WTC11 (cell line): Measurements from ENCODE around the gene RUVBL1. TPM values are rescaled to one million over a fixed set of nuclear protein-coding genes. Genes with fewer than 3 reads are reported as not detected.

Experiments
- ATAC-seq: fragments of 200-7000 bp; cut with Tn5 transposase; 2 replicates; pipeline ENCODE4 v1.10.0; 2021; ENCODE audit warnings: mild to moderate bottlenecking, moderate library complexity
- CTCF ChIA-PET: fragments of 300-600 bp; sonication (Branson Sonifier 250); formaldehyde crosslinking; loops from one replicate; lab custom pipeline; 2021; ENCODE audit warnings: antibody characterized with exemption; lab: Charles Lee
- POLR2A ChIA-PET: fragments of 350-600 bp; sonication (Branson Sonifier 250); formaldehyde crosslinking; loops from one replicate; lab custom pipeline; 2021; ENCODE audit warnings: antibody characterized with exemption; lab: Charles Lee
- DNase-seq: peaks from one replicate; pipeline ENCODE4 v3.0.0; 2021; ENCODE audit warnings: low spot score
- H3K27ac Mint-ChIP-seq: 2 replicates; pipeline ENCODE4 v1.8.0; 2021; ENCODE audit warnings: mixed read lengths
- H3K27me3 Mint-ChIP-seq: 2 replicates; pipeline ENCODE4 v1.8.0; 2021; ENCODE audit warnings: low read depth, mild to moderate bottlenecking, moderate library complexity, mixed read lengths
- H3K36me3 Mint-ChIP-seq: 2 replicates; pipeline ENCODE4 v1.8.0; 2021; ENCODE audit warnings: mixed read lengths
- H3K4me1 Mint-ChIP-seq: 2 replicates; pipeline ENCODE4 v1.8.0; 2022; ENCODE audit warnings: mixed read lengths
- H3K4me3 Mint-ChIP-seq: 2 replicates; pipeline ENCODE4 v1.8.0; 2021; ENCODE audit warnings: mild to moderate bottlenecking, moderate library complexity, mixed read lengths
- H3K9me3 Mint-ChIP-seq: 2 replicates; pipeline ENCODE4 v1.8.0; 2021; ENCODE audit warnings: mixed read lengths
- ATF2 ChIP-seq: sonication (generic); formaldehyde crosslinking; IDR thresholded peaks from 2 replicates; pipeline ENCODE4 v1.8.1; 2022; ENCODE audit warnings: low read depth, missing genetic modification reagents, borderline replicate concordance
- ATF6 ChIP-seq: sonication (generic); formaldehyde crosslinking; IDR thresholded peaks from 2 replicates; pipeline ENCODE4 v1.8.1; 2023; ENCODE audit warnings: mild to moderate bottlenecking, missing genetic modification reagents
- CTCF ChIP-seq: fragments of 200-600 bp; IDR thresholded peaks from 2 replicates; pipeline ENCODE4 v1.8.0; 2022; ENCODE audit warnings: antibody characterized with exemption
- FOXJ3 ChIP-seq: sonication (generic); formaldehyde crosslinking; IDR thresholded peaks from 2 replicates; pipeline ENCODE4 v1.9.0; 2021; ENCODE audit warnings: missing genetic modification reagents, mild to moderate bottlenecking, borderline replicate concordance
- NR1H2 ChIP-seq: sonication (generic); formaldehyde crosslinking; IDR thresholded peaks from 2 replicates; pipeline ENCODE4 v1.9.0; 2021; ENCODE audit warnings: mild to moderate bottlenecking, moderate library complexity, missing genetic modification reagents
- RELA ChIP-seq: sonication (generic); formaldehyde crosslinking; IDR thresholded peaks from 2 replicates; pipeline ENCODE4 v1.8.1; 2022; ENCODE audit warnings: missing genetic modification reagents, mild to moderate bottlenecking, borderline replicate concordance
- RORB ChIP-seq: fragments of 250-450 bp; sonication (Bioruptor Pico); IDR thresholded peaks from 2 replicates; pipeline ENCODE4 v1.9.0; 2021; ENCODE audit warnings: mild to moderate bottlenecking
- STAT6 ChIP-seq: sonication (generic); formaldehyde crosslinking; conservative IDR thresholded peaks from 2 replicates; pipeline ENCODE4 v1.8.1; 2023; ENCODE audit warnings: mild to moderate bottlenecking, low read depth, missing genetic modification reagents, moderate library complexity
- USF1 ChIP-seq: sonication (generic); formaldehyde crosslinking; IDR thresholded peaks from 2 replicates; pipeline ENCODE4 v1.8.0; 2022; ENCODE audit warnings: mild to moderate bottlenecking, missing genetic modification reagents
- ZBTB43 ChIP-seq: sonication (generic); formaldehyde crosslinking; IDR thresholded peaks from 2 replicates; pipeline ENCODE4 v1.8.1; 2023; ENCODE audit warnings: mild to moderate bottlenecking, missing genetic modification reagents
- ZNF219 ChIP-seq: sonication (generic); formaldehyde crosslinking; IDR thresholded peaks from 2 replicates; pipeline ENCODE4 v1.8.0; 2023; ENCODE audit warnings: missing genetic modification reagents, mild to moderate bottlenecking, borderline replicate concordance
- ZNF281 ChIP-seq: sonication (generic); formaldehyde crosslinking; IDR thresholded peaks from 2 replicates; pipeline ENCODE4 v1.8.0; 2023; ENCODE audit warnings: mild to moderate bottlenecking, missing genetic modification reagents
- ZNF512 ChIP-seq: sonication (generic); formaldehyde crosslinking; IDR thresholded peaks from 2 replicates; pipeline ENCODE4 v1.8.1; 2022; ENCODE audit warnings: missing genetic modification reagents, borderline replicate concordance
- ZNF532 ChIP-seq: fragments of 250-450 bp; sonication (Bioruptor Pico); IDR thresholded peaks from 2 replicates; pipeline ENCODE4 v1.9.0; 2021; ENCODE audit warnings: mild to moderate bottlenecking, borderline replicate concordance
- total RNA-seq: library from RNA; stranded (reverse); gene quantifications from 3 replicates; pipeline ENCODE4 v1.2.3, GENCODE V29; 2021

The RUVBL1 gene
- total RNA-seq, 1 experiment from 2014 or later = 118 TPM

- Mint-ChIP-seq H3K27ac (no peak overlapping the region), H3K4me1 (no peaks in the 10 kb centered on the region), H3K9me3 (no peaks in the 10 kb centered on the region), H3K36me3 (peaks cover 73% of the 10 kb centered on the region), H3K27me3 (no peaks in the 10 kb centered on the region), H3K4me3 (no peak overlapping the region)
- TF ChIP-seq ZBTB43 (CRISPR knock-in tag) (no peak), CTCF (no peak), ZNF532 (CRISPR knock-in tag) (no peak), RORB (CRISPR knock-in tag) (no peak), NR1H2 (CRISPR knock-in tag) (no peak), ZNF512 (CRISPR knock-in tag) (no peak), ATF2 (no peak), FOXJ3 (CRISPR knock-in tag) (no peak)
- POLR2A ChIA-PET = no interaction called here
- CTCF ChIA-PET = interaction anchor here (0.6 to 4.2 kb wide), 4 partner anchors 11 to 293 kb away, joined by 3 to 26 read pairs (median 6); no protein-coding TSS in a partner anchor
- DNase-seq (no peak), ATAC-seq (0 out of 2 replicates have a peak, but pooled peaks have one; percentile 9)
Measured at GRCh38 chr3:128067489-128067888, 56.1 kb downstream of the RUVBL1 start.

GRCh38 chr3:128066676-128067075 lies 56.9 kb downstream of the RUVBL1 start:
- no peak for ATAC-seq
- Mint-ChIP-seq H3K4me3 (no peak overlapping the region), H3K4me1 (no peaks in the 10 kb centered on the region), H3K27ac (no peak overlapping the region), H3K27me3 (no peaks in the 10 kb centered on the region), H3K36me3 (peaks cover 81% of the 10 kb centered on the region), H3K9me3 (no peaks in the 10 kb centered on the region)
- no peak for TF ChIP-seq ATF6 (CRISPR knock-in tag)
- no peak for TF ChIP-seq ZNF281 (CRISPR knock-in tag)
- TF ChIP-seq RELA (CRISPR knock-in tag) = no peak
- TF ChIP-seq USF1 = no peak
- TF ChIP-seq ZNF219 (CRISPR knock-in tag) = no peak
- TF ChIP-seq STAT6 (CRISPR knock-in tag) = no peak
- ChIA-PET POLR2A (interaction anchor here (0.5 kb wide), 1 partner anchor 1045 kb away, joined by 3 read pairs; no protein-coding TSS in a partner anchor), CTCF (interaction anchor here (1.2 to 1.6 kb wide), 2 partner anchors 15 to 255 kb away, joined by 3 to 4 read pairs; no protein-coding TSS in a partner anchor)
- no peak for DNase-seq
